ENCODE measurements around the gene SPINT2.
"Not testable (repeated sequence)": the region's sequence is repeated elsewhere in the genome, so short reads cannot be mapped to it uniquely, and the experiment has no call there.

The SPINT2 gene

DNA sequence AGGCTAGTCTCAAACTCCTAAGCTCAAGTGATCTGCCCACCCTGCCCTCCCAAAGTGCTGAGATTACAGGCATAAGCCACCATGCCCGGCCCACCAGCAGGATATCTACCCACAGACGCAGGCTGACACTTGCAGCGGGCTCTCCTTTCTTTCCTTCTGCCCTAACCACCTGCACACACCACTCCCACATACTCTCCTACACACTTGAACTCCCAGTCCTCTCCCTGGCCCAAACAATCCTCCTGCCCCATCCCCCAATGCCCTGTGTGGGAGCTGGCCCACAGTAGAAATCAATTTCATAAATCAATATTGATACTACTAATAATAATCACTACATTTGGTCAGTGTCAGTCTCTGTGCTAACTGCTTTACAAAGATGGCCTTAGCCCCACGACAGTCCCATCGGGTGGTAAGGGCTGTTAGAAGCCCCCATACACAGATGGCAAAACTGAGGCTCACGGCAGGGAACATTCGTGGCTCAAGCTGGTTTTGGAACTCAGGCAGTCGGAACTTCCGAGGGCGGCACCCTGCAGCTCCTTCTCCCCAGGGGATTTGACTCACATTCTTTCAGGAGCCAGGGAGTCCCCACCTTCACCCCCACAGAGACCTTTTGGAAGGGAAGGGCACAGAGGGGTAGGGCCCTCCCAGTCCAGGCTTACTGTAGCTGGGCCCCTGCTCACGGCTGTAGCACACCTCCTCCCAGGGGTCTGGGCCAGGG lies 36.9 kb upstream of the SPINT2 start:
- no peak overlapping the region for H3K27ac ChIP-seq
- H3K27me3 ChIP-seq, result peaks cover 100% of the 10 kb centered on the region
- TF ChIP-seq, protein P1, sequence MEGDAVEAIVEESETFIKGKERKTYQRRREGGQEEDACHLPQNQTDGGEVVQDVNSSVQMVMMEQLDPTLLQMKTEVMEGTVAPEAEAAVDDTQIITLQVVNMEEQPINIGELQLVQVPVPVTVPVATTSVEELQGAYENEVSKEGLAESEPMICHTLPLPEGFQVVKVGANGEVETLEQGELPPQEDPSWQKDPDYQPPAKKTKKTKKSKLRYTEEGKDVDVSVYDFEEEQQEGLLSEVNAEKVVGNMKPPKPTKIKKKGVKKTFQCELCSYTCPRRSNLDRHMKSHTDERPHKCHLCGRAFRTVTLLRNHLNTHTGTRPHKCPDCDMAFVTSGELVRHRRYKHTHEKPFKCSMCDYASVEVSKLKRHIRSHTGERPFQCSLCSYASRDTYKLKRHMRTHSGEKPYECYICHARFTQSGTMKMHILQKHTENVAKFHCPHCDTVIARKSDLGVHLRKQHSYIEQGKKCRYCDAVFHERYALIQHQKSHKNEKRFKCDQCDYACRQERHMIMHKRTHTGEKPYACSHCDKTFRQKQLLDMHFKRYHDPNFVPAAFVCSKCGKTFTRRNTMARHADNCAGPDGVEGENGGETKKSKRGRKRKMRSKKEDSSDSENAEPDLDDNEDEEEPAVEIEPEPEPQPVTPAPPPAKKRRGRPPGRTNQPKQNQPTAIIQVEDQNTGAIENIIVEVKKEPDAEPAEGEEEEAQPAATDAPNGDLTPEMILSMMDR (IDR thresholded peaks at IDR 0.05), result no peak
- H3K9me3 ChIP-seq, result no peaks in the 10 kb centered on the region
- no peaks in the 10 kb centered on the region for H3K36me3 ChIP-seq
- H3K4me1 ChIP-seq (ENCODE audit: control insufficient read depth in 1 of 2, insufficient read depth in 1 of 2, low read depth in 1 of 2, low read length in 1 of 2), result peaks cover 0 to 7% of the 10 kb centered on the region in 2 experiments
- no peak overlapping the region for H3K4me3 ChIP-seq (ENCODE audit: low read depth in 1 of 2, low read length in 1 of 2)

DNA sequence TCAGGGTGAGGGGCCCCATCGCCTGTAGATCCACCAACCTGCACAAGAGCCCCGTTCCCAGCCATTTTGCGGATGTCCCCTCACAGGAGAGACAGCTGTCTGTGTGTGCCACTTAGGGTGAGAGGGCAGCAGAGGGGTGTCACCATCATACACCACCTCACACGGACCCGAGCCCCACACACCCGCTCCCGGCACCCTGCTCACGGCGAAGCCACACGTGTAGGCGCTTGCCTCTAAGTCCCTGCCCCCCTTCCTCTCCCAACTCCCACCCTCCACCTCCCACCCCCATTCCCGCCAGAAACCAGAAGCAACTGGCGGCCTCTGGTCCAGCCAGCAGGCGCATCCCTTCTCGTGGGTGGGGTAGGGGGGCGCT lies 36.4 kb upstream of the SPINT2 start:
- no peak overlapping the region for H3K4me3 ChIP-seq (ENCODE audit: low read depth in 1 of 2, low read length in 1 of 2)
- H3K4me1 ChIP-seq (ENCODE audit: control insufficient read depth in 1 of 2, insufficient read depth in 1 of 2, low read depth in 1 of 2, low read length in 1 of 2), result peaks cover 0 to 7% of the 10 kb centered on the region in 2 experiments
- H3K36me3 ChIP-seq, result no peaks in the 10 kb centered on the region
- no peaks in the 10 kb centered on the region for H3K9me3 ChIP-seq
- peaks cover 100% of the 10 kb centered on the region for H3K27me3 ChIP-seq
- H3K27ac ChIP-seq, result no peak overlapping the region
- TF ChIP-seq, protein P1 (IDR thresholded peaks at IDR 0.05), result no peak

DNA sequence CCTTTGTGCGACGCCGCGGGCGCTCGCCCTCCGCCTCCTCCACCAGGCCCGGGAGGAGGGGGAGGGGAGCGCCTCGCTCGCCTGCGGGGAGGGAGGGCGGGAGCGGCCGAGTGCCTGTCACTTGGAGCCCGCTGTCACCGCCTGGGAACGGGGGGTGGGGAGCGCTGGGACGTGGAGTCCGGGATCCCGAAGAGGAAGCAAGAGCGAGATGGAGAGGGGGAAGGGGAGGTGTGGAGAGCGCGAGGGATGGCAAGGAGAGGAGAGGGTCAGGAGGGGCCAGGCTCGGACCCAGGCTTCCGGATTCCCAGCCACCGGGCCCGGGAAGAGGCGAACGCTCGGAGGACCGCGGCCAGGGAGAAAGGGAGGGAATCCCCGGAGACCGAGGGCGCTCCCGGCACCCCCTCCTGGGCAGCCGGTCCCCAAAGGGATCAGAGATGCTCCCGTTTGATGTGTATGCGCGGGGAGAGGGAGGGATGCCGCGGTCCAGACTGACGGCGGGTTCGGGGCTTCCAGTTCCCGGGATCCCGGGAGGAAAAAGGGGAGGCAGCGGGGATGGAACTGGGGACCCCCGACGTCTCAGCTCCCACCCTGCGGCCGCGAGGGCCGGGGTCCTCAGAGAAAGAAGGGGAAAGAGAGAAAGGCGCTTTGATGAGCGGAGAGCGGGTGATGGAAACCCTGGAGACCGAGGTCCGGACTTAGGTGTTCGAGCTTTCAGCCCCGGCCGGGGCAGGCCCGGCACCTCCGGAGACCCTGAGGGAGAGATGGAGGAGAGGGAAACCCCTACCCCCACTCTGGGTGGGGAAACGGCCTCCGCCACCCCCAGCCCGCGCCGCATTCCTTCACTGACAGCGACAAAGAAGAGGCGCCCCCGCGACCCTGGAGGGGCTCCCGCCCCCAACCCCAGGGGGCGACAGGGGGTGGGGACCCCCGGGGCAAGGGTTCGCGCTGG lies 35.6 kb upstream of the SPINT2 start:
- Histone ChIP-seq H3K4me3 (ENCODE audit: low read depth in 1 of 2, low read length in 1 of 2) (no peak overlapping the region), H3K4me1 (ENCODE audit: control insufficient read depth in 1 of 2, insufficient read depth in 1 of 2, low read depth in 1 of 2, low read length in 1 of 2) (peaks cover 0 to 6% of the 10 kb centered on the region in 2 experiments), H3K9me3 (no peaks in the 10 kb centered on the region), H3K27me3 (peaks cover 95% of the 10 kb centered on the region), H3K27ac (no peak overlapping the region), H3K36me3 (no peaks in the 10 kb centered on the region)
- TF ChIP-seq, protein P1 (IDR thresholded peaks at IDR 0.05), result no peak

DNA sequence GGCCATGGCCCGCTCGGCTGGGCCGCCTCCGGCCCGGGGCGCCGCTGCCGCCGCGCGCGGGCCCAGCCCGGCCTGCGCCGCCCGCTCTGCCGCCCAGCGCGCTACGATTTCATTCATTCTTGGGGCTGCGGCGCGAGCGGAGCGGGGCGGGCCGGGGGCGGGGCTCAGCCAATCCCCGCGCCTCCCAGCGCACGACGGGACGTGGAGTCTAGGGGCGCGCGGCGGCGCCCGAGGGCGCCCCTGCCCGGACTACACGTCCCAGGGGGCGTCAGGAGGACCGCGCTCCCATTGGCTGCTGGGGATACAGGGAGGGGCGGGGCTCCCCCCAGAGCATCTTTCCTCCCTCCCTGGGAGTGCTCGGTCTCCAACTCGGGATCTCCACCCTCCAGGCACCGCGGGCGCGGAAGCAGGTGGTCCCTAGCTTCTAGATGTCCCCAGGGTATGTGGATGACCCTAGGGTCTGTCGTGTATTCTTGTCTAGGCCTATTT lies 34.7 kb upstream of the SPINT2 start:
- Histone ChIP-seq H3K4me1 (ENCODE audit: control insufficient read depth in 1 of 2, insufficient read depth in 1 of 2, low read depth in 1 of 2, low read length in 1 of 2) (no peaks in the 10 kb centered on the region), H3K27me3 (peaks cover 87% of the 10 kb centered on the region), H3K27ac (no peak overlapping the region), H3K4me3 (ENCODE audit: low read depth in 1 of 2, low read length in 1 of 2) (no peak overlapping the region), H3K9me3 (no peaks in the 10 kb centered on the region), H3K36me3 (no peaks in the 10 kb centered on the region)
- TF ChIP-seq, protein P1 (IDR thresholded peaks at IDR 0.05), result no peak

DNA sequence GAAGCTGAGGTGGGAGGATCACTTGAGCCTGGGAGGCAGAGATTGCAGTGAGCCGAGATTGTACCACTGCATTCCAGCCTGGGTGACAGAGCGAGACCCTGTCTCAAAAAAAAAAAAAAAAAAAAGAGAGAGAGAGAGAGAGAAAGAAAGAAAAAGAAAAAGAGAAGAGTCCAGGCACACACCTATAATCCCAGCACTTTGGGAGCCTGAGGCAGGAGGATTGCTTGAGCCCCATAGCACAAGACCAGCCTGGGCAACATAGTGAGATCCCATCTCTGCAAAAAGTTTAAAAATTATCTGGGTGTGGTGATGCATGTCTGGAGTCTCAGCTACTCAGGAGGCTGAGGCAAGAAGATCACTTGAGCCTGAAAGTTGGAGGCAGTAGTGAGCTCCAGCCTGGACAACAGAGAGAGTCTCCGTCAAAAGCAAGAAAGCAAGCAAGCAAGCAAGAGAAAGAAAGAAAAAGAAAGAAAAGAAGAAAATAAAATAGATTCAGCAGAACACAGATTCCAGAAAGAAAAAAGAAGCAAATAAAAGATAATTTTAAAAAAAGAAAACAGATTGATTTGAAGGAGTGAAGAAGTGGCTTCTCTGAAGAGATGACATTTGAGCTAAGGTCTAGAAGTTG lies 33.8 kb upstream of the SPINT2 start:
- H3K4me3 ChIP-seq (ENCODE audit: low read depth in 1 of 2, low read length in 1 of 2); H3K9me3 ChIP-seq; H3K36me3 ChIP-seq; H3K4me1 ChIP-seq (ENCODE audit: control insufficient read depth in 1 of 2, insufficient read depth in 1 of 2, low read depth in 1 of 2, low read length in 1 of 2); H3K27ac ChIP-seq: not testable (repeated sequence)
- peaks cover 77% of the 10 kb centered on the region for H3K27me3 ChIP-seq

Data from neutrophil (primary cell).